SK-N-SH (cell line): ENCODE data around the gene SVBP.

ENCODE experiments used
- CHD2 ChIP-seq: fragments of 150-350 bp; IDR thresholded peaks from 2 replicates; pipeline ENCODE4 v1.6.1; 2018; ENCODE audit warnings: low read length; ENCODE audit not compliant: partially characterized antibody
- CTCF ChIP-seq: fragments of 200-600 bp; sonication (generic); IDR thresholded peaks from 2 replicates; pipeline ENCODE4 v1.6.1; 2017; ENCODE audit warnings: antibody characterized with exemption, mild to moderate bottlenecking, moderate library complexity
- REST ChIP-seq: IDR thresholded peaks from 2 replicates; pipeline ENCODE4 v1.6.1; 2012; ENCODE audit warnings: mild to moderate bottlenecking, low read depth, low read length, moderate library complexity

- TF ChIP-seq CTCF (no peak), CHD2 (no peak), REST (no peak)
Observed at GRCh38 chr1:42861014-42861399, 43.8 kb upstream of the SVBP start.
